ENCODE data around the gene LRRC37B. TPM values are rescaled to one million over a fixed set of nuclear protein-coding genes. Genes with fewer than 3 reads are reported as not detected.
"Not testable (repeated sequence)": the region's sequence is repeated elsewhere in the genome, so short reads cannot be mapped to it uniquely, and the experiment has no call there.

LRRC37B gene
- polyA plus RNA-seq, 3 donors = 1.8 to 31.2 (median 2.1) TPM

- peak overlapping the region in 1 of 2 donors; percentile 68 for H3K27ac ChIP-seq (ENCODE audit: low read depth in 1 of 2, low read length in 2 of 2)
- intact Hi-C loops (cut with micrococcal nuclease); H4K20me1 ChIP-seq (ENCODE audit: insufficient read depth, low read length); H3K4me2 ChIP-seq (replicated peaks; ENCODE audit: extremely low read depth, low read length, poor library complexity, severe bottlenecking); H3K9me3 ChIP-seq (replicated peaks in 1 of 2; ENCODE audit: control insufficient read depth in 1 of 2, insufficient read depth in 1 of 2, low read length in 2 of 2); H3K4me1 ChIP-seq (ENCODE audit: control insufficient read depth in 1 of 2, insufficient read depth in 2 of 2, low read length in 2 of 2); H3K36me3 Mint-ChIP-seq; H3K36me3 ChIP-seq (replicated peaks in 1 of 2; ENCODE audit: control insufficient read depth in 1 of 2, insufficient read depth in 2 of 2, low read length in 2 of 2); H3K79me2 ChIP-seq (ENCODE audit: insufficient read depth, low read length); H3K9me3 Mint-ChIP-seq; H3K9ac ChIP-seq (ENCODE audit: insufficient read depth, low read length, poor library complexity, severe bottlenecking); H3K27me3 Mint-ChIP-seq (ENCODE audit: low read depth in 3 of 3); H3K27me3 ChIP-seq (ENCODE audit: control insufficient read depth in 2 of 2, insufficient read depth in 2 of 2, low read length in 2 of 2): not testable (repeated sequence)
- DNase-seq = peak in 2 of 3 donors; percentile 12 to 31
- peak overlapping the region; percentile 57 to 87 (median 72) for H3K27ac Mint-ChIP-seq
- peak overlapping the region; percentile 68 for H2AFZ ChIP-seq (ENCODE audit: insufficient read depth, low read depth, low read length, poor library complexity, severe bottlenecking)
- H3K4me3 ChIP-seq (replicated peaks in 1 of 3; ENCODE audit: low read depth in 2 of 3, low read length in 3 of 3) = peak overlapping the region; percentile 15 to 49 (median 46)
- WGBS (ENCODE audit: insufficient coverage) = no CpG with 5 or more reads among the region's 25 CpGs
- peaks cover 12% of the 10 kb centered on the region for H3K4me1 Mint-ChIP-seq
- H3K4me3 Mint-ChIP-seq = peak overlapping the region; percentile 63 to 65
- TF ChIP-seq, protein P1, sequence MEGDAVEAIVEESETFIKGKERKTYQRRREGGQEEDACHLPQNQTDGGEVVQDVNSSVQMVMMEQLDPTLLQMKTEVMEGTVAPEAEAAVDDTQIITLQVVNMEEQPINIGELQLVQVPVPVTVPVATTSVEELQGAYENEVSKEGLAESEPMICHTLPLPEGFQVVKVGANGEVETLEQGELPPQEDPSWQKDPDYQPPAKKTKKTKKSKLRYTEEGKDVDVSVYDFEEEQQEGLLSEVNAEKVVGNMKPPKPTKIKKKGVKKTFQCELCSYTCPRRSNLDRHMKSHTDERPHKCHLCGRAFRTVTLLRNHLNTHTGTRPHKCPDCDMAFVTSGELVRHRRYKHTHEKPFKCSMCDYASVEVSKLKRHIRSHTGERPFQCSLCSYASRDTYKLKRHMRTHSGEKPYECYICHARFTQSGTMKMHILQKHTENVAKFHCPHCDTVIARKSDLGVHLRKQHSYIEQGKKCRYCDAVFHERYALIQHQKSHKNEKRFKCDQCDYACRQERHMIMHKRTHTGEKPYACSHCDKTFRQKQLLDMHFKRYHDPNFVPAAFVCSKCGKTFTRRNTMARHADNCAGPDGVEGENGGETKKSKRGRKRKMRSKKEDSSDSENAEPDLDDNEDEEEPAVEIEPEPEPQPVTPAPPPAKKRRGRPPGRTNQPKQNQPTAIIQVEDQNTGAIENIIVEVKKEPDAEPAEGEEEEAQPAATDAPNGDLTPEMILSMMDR (IDR thresholded peaks at IDR 0.05) = peak; percentile 55
Observed at GRCh38 chr17:32066863-32067642, 59.9 kb downstream of the LRRC37B start.

GRCh38 chr17:32069067-32069466, 61.9 kb downstream of the LRRC37B start:
- H3K9ac ChIP-seq (ENCODE audit: insufficient read depth, low read length, poor library complexity, severe bottlenecking); H4K20me1 ChIP-seq (ENCODE audit: insufficient read depth, low read length); H3K36me3 Mint-ChIP-seq; H3K27me3 ChIP-seq (ENCODE audit: control insufficient read depth in 2 of 2, insufficient read depth in 2 of 2, low read length in 2 of 2); H3K27ac ChIP-seq (ENCODE audit: low read depth in 1 of 2, low read length in 2 of 2); intact Hi-C loops (cut with micrococcal nuclease); H3K4me1 Mint-ChIP-seq; H2AFZ ChIP-seq (ENCODE audit: insufficient read depth, low read depth, low read length, poor library complexity, severe bottlenecking); H3K9me3 Mint-ChIP-seq; H3K4me2 ChIP-seq (replicated peaks; ENCODE audit: extremely low read depth, low read length, poor library complexity, severe bottlenecking); H3K79me2 ChIP-seq (ENCODE audit: insufficient read depth, low read length); H3K4me3 Mint-ChIP-seq; H3K27me3 Mint-ChIP-seq (ENCODE audit: low read depth in 3 of 3); H3K4me1 ChIP-seq (ENCODE audit: control insufficient read depth in 1 of 2, insufficient read depth in 2 of 2, low read length in 2 of 2); H3K36me3 ChIP-seq (replicated peaks in 1 of 2; ENCODE audit: control insufficient read depth in 1 of 2, insufficient read depth in 2 of 2, low read length in 2 of 2); DNase-seq; H3K27ac Mint-ChIP-seq; H3K9me3 ChIP-seq (replicated peaks in 1 of 2; ENCODE audit: control insufficient read depth in 1 of 2, insufficient read depth in 1 of 2, low read length in 2 of 2); H3K4me3 ChIP-seq (replicated peaks in 1 of 3; ENCODE audit: low read depth in 2 of 3, low read length in 3 of 3): not testable (repeated sequence)
- WGBS (ENCODE audit: insufficient coverage) = no CpG with 5 or more reads among the region's 2 CpGs

GRCh38 chr17:32071961-32072360, 64.8 kb downstream of the LRRC37B start:
- not testable (repeated sequence) for H2AFZ ChIP-seq (ENCODE audit: insufficient read depth, low read depth, low read length, poor library complexity, severe bottlenecking); H3K27ac Mint-ChIP-seq; H3K4me1 ChIP-seq (ENCODE audit: control insufficient read depth in 1 of 2, insufficient read depth in 2 of 2, low read length in 2 of 2); H3K27me3 Mint-ChIP-seq (ENCODE audit: low read depth in 3 of 3); H3K4me3 ChIP-seq (replicated peaks in 1 of 3; ENCODE audit: low read depth in 2 of 3, low read length in 3 of 3); DNase-seq; H3K9ac ChIP-seq (ENCODE audit: insufficient read depth, low read length, poor library complexity, severe bottlenecking); H3K36me3 Mint-ChIP-seq; H3K9me3 ChIP-seq (replicated peaks in 1 of 2; ENCODE audit: control insufficient read depth in 1 of 2, insufficient read depth in 1 of 2, low read length in 2 of 2); H3K27ac ChIP-seq (ENCODE audit: low read depth in 1 of 2, low read length in 2 of 2); H3K79me2 ChIP-seq (ENCODE audit: insufficient read depth, low read length); H3K9me3 Mint-ChIP-seq; H3K4me3 Mint-ChIP-seq; H3K36me3 ChIP-seq (replicated peaks in 1 of 2; ENCODE audit: control insufficient read depth in 1 of 2, insufficient read depth in 2 of 2, low read length in 2 of 2); H3K27me3 ChIP-seq (ENCODE audit: control insufficient read depth in 2 of 2, insufficient read depth in 2 of 2, low read length in 2 of 2); H4K20me1 ChIP-seq (ENCODE audit: insufficient read depth, low read length); H3K4me2 ChIP-seq (replicated peaks; ENCODE audit: extremely low read depth, low read length, poor library complexity, severe bottlenecking)
- no CpG with 5 or more reads among the region's 4 CpGs for WGBS (ENCODE audit: insufficient coverage)
- intact Hi-C loops (cut with micrococcal nuclease) = loop anchor here in 1 of 2 donors (10.0 kb wide), 1 partner anchor 53 kb away; no protein-coding TSS in a partner anchor
- H3K4me1 Mint-ChIP-seq = peaks cover 13% of the 10 kb centered on the region

DNA sequence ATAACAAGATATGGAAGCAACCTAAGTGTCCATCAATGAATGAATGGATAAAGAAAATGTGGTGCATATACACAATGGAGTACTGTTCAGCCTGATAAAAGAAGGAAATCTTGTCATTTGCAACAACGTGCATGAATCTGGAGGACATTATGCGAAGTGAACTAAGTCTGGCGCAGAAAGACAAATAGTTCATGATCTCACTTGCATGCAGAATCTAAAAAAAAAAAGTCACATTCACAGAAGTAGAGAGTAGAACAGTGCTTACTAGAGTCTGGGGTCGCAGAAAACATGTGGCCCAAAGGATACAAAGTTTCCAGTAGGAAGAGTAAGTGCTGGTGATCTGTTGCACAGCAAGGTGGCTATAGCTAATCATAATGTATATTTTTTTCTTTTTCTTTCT, 65.9 kb downstream of the LRRC37B start:
- no CpG with 5 or more reads among the region's 4 CpGs for WGBS (ENCODE audit: insufficient coverage)
- H3K9me3 ChIP-seq (replicated peaks in 1 of 2; ENCODE audit: control insufficient read depth in 1 of 2, insufficient read depth in 1 of 2, low read length in 2 of 2); H3K4me2 ChIP-seq (replicated peaks; ENCODE audit: extremely low read depth, low read length, poor library complexity, severe bottlenecking); H3K79me2 ChIP-seq (ENCODE audit: insufficient read depth, low read length); H3K27me3 ChIP-seq (ENCODE audit: control insufficient read depth in 2 of 2, insufficient read depth in 2 of 2, low read length in 2 of 2); H3K36me3 ChIP-seq (replicated peaks in 1 of 2; ENCODE audit: control insufficient read depth in 1 of 2, insufficient read depth in 2 of 2, low read length in 2 of 2); H3K27ac Mint-ChIP-seq; H3K27me3 Mint-ChIP-seq (ENCODE audit: low read depth in 3 of 3); H3K4me3 ChIP-seq (replicated peaks in 1 of 3; ENCODE audit: low read depth in 2 of 3, low read length in 3 of 3); H3K4me1 ChIP-seq (ENCODE audit: control insufficient read depth in 1 of 2, insufficient read depth in 2 of 2, low read length in 2 of 2); H3K4me3 Mint-ChIP-seq; DNase-seq; H3K9ac ChIP-seq (ENCODE audit: insufficient read depth, low read length, poor library complexity, severe bottlenecking); H3K36me3 Mint-ChIP-seq; H3K27ac ChIP-seq (ENCODE audit: low read depth in 1 of 2, low read length in 2 of 2); H2AFZ ChIP-seq (ENCODE audit: insufficient read depth, low read depth, low read length, poor library complexity, severe bottlenecking); H4K20me1 ChIP-seq (ENCODE audit: insufficient read depth, low read length); H3K9me3 Mint-ChIP-seq: not testable (repeated sequence)
- H3K4me1 Mint-ChIP-seq = peaks cover 10% of the 10 kb centered on the region
- intact Hi-C loops (cut with micrococcal nuclease) = loop anchor here in 1 of 2 donors (10.0 kb wide), 1 partner anchor 52 kb away; no protein-coding TSS in a partner anchor
